Measurements from ENCODE around the gene BMI1. TPM values are rescaled to one million over a fixed set of nuclear protein-coding genes. Genes with fewer than 3 reads are reported as not detected.

Gene BMI1
- total RNA-seq, result 10 to 100 TPM; 60.5 to 69.8 (median 66.4) TPM
- total RNA-seq (2013), result 77.6 TPM

- no peaks in the 10 kb centered on the region for H3K36me3 Mint-ChIP-seq
- peaks cover 41 to 58% of the 10 kb centered on the region in 2 donors for H3K4me1 Mint-ChIP-seq
- peak; percentile 54 to 81 for DNase-seq
- Histone ChIP-seq H3K4me1 (ENCODE audit: control insufficient read depth, insufficient read depth, low read length) (peaks cover 28% of the 10 kb centered on the region), H3K4me3 (ENCODE audit: low read length) (peak within 1 kb of the TSS; percentile 79), H3K9me3 (ENCODE audit: control insufficient read depth, insufficient read depth, low read length) (no peaks in the 10 kb centered on the region), H3K27me3 (ENCODE audit: control insufficient read depth, insufficient read depth, low read length) (peaks cover 27% of the 10 kb centered on the region), H3K27ac (ENCODE audit: low read length) (peak within 1 kb of the TSS; percentile 69), H3K36me3 (ENCODE audit: control insufficient read depth, insufficient read depth, low read length) (no peaks in the 10 kb centered on the region)
- peak within 1 kb of the TSS; percentile 99 for H3K4me3 Mint-ChIP-seq
- 0% methylated on average over 64 of the region's 85 CpGs for WGBS (ENCODE audit: insufficient coverage)
- peaks cover 16 to 30% of the 10 kb centered on the region in 2 donors for H3K27me3 Mint-ChIP-seq (ENCODE audit: low read depth in 2 of 2)
- intact Hi-C loops (cut with micrococcal nuclease), result loop anchor here (5.0 to 10.0 kb wide), 2 partner anchors 318 to 394 kb away; partner anchors contain the start of genes DNAJC1 and PIP4K2A
- H3K9me3 Mint-ChIP-seq, result no peaks in the 10 kb centered on the region
- TF ChIP-seq CTCF (IDR thresholded peaks at IDR 0.05), result no peak
- H3K27ac Mint-ChIP-seq, result peak within 1 kb of the TSS; percentile 94 to 98
- peak; percentile 27 to 44 (median 29) for ATAC-seq
Observed at GRCh38 chr10:22320591-22321155, at the start of gene BMI1. Gene BMI1 (plus strand): TSS chr10:22321099. CDS start chr10:22326450, 5,351 bp downstream.

- H3K36me3 ChIP-seq (ENCODE audit: control insufficient read depth, insufficient read depth, low read length), result no peaks in the 10 kb centered on the region
- ATAC-seq (no peak), DNase-seq (no peak)
- 89% methylated on average over 6 of the region's 6 CpGs for WGBS (ENCODE audit: insufficient coverage)
- peaks cover 9 to 11% of the 10 kb centered on the region in 2 donors for H3K27me3 Mint-ChIP-seq (ENCODE audit: low read depth in 2 of 2)
- H3K4me3 Mint-ChIP-seq, result no peak overlapping the region
- no peak overlapping the region for H3K27ac Mint-ChIP-seq
- intact Hi-C loops (cut with micrococcal nuclease), result no loop called here
- no peaks in the 10 kb centered on the region for H3K4me1 Mint-ChIP-seq
- H3K4me3 ChIP-seq (ENCODE audit: low read length), result no peak overlapping the region
- no peak overlapping the region for H3K27ac ChIP-seq (ENCODE audit: low read length)
- no peaks in the 10 kb centered on the region for H3K9me3 ChIP-seq (ENCODE audit: control insufficient read depth, insufficient read depth, low read length)
- no peaks in the 10 kb centered on the region for H3K4me1 ChIP-seq (ENCODE audit: control insufficient read depth, insufficient read depth, low read length)
- no peaks in the 10 kb centered on the region for H3K27me3 ChIP-seq (ENCODE audit: control insufficient read depth, insufficient read depth, low read length)
- TF ChIP-seq CTCF (IDR thresholded peaks at IDR 0.05), result no peak
- no peaks in the 10 kb centered on the region for H3K36me3 Mint-ChIP-seq
- no peaks in the 10 kb centered on the region for H3K9me3 Mint-ChIP-seq
Observed at GRCh38 chr10:22271786-22272185, 49.1 kb upstream of the BMI1 start.

GRCh38 chr10:22278441-22278782, 42.5 kb upstream of the BMI1 start:
- TF ChIP-seq CTCF (IDR thresholded peaks at IDR 0.05), result no peak
- no peak overlapping the region for H3K27ac Mint-ChIP-seq
- H3K36me3 Mint-ChIP-seq, result no peaks in the 10 kb centered on the region
- no peaks in the 10 kb centered on the region for H3K4me1 Mint-ChIP-seq
- Histone ChIP-seq H3K9me3 (ENCODE audit: control insufficient read depth, insufficient read depth, low read length) (no peaks in the 10 kb centered on the region), H3K27me3 (ENCODE audit: control insufficient read depth, insufficient read depth, low read length) (no peaks in the 10 kb centered on the region), H3K4me1 (ENCODE audit: control insufficient read depth, insufficient read depth, low read length) (no peaks in the 10 kb centered on the region), H3K36me3 (ENCODE audit: control insufficient read depth, insufficient read depth, low read length) (no peaks in the 10 kb centered on the region), H3K27ac (ENCODE audit: low read length) (no peak overlapping the region), H3K4me3 (ENCODE audit: low read length) (no peak overlapping the region)
- H3K9me3 Mint-ChIP-seq, result no peaks in the 10 kb centered on the region
- ATAC-seq, result no peak
- no peak overlapping the region for H3K4me3 Mint-ChIP-seq
- intact Hi-C loops (cut with micrococcal nuclease), result no loop called here
- DNase-seq, result no peak
- peaks cover 19% of the 10 kb centered on the region in 2 donors for H3K27me3 Mint-ChIP-seq (ENCODE audit: low read depth in 2 of 2)
- 100% methylated on average over 1 of the region's 4 CpGs for WGBS (ENCODE audit: insufficient coverage)

GRCh38 chr10:22280078-22280477, 40.8 kb upstream of the BMI1 start:
- no peak overlapping the region for H3K27ac Mint-ChIP-seq
- no peaks in the 10 kb centered on the region for H3K4me1 Mint-ChIP-seq
- no peaks in the 10 kb centered on the region for H3K36me3 Mint-ChIP-seq
- ATAC-seq (no peak), DNase-seq (no peak)
- no peak overlapping the region for H3K27ac ChIP-seq (ENCODE audit: low read length)
- H3K4me3 ChIP-seq (ENCODE audit: low read length), result no peak overlapping the region
- H3K4me1 ChIP-seq (ENCODE audit: control insufficient read depth, insufficient read depth, low read length), result no peaks in the 10 kb centered on the region
- H3K9me3 ChIP-seq (ENCODE audit: control insufficient read depth, insufficient read depth, low read length), result no peaks in the 10 kb centered on the region
- peaks cover 19% of the 10 kb centered on the region in 2 donors for H3K27me3 Mint-ChIP-seq (ENCODE audit: low read depth in 2 of 2)
- intact Hi-C loops (cut with micrococcal nuclease), result no loop called here
- no peak overlapping the region for H3K4me3 Mint-ChIP-seq
- TF ChIP-seq CTCF (IDR thresholded peaks at IDR 0.05), result no peak
- H3K27me3 ChIP-seq (ENCODE audit: control insufficient read depth, insufficient read depth, low read length), result no peaks in the 10 kb centered on the region
- WGBS (ENCODE audit: insufficient coverage), result 86% methylated on average over 6 of the region's 6 CpGs
- no peaks in the 10 kb centered on the region for H3K9me3 Mint-ChIP-seq
- H3K36me3 ChIP-seq (ENCODE audit: control insufficient read depth, insufficient read depth, low read length), result no peaks in the 10 kb centered on the region
